Heart left ventricle (tissue), 16 donors: Measurements from ENCODE around the gene NR2F1-AS1. TPM values are rescaled to one million over a fixed set of nuclear protein-coding genes. Genes with fewer than 3 reads are reported as not detected.

Experiments
- ATAC-seq, 4 donors: fragments of 200-7000 bp; cut with Tn5 transposase; one replicate each; pipeline ENCODE4 v1.9.1; 2020 to 2022; ENCODE audit warnings: moderate library complexity in 4 of 4, mild to moderate bottlenecking in 3 of 4, moderate number of reproducible peaks in 1 of 4
- DNase-seq, 5 donors: peaks; one replicate each; pipeline ENCODE4 v3.0.0-alpha.2; 2020
- H3K27ac ChIP-seq, 12 donors: fragments of 200-600 bp; sonication (generic) in 4 of 12; one replicate each; pipeline versions ENCODE4 v1.5.0 to v1.8.0; 2016 to 2022; ENCODE audit warnings: mild to moderate bottlenecking in 2 of 12
- H3K27me3 ChIP-seq, 9 donors: fragments of 200-600 bp; sonication (generic) in 2 of 9; one replicate each; pipeline versions ENCODE4 v1.5.1 to v1.8.0; 2016 to 2022; ENCODE audit warnings: mild to moderate bottlenecking in 3 of 9
- H3K36me3 ChIP-seq, 9 donors: fragments of 200-600 bp; sonication (generic) in 2 of 9; one replicate each; pipeline versions ENCODE4 v1.5.0 to v1.8.0; 2018 to 2022; ENCODE audit warnings: mild to moderate bottlenecking in 2 of 9
- H3K4me1 ChIP-seq, 12 donors: fragments of 200-600 bp; sonication (generic) in 4 of 12; one replicate each; pipeline versions ENCODE4 v1.5.0 to v1.8.0; 2016 to 2022; ENCODE audit warnings: mild to moderate bottlenecking in 3 of 12
- H3K4me3 ChIP-seq, 12 donors: fragments of 200-600 bp; sonication (generic) in 4 of 12; one replicate each; pipeline versions ENCODE4 v1.5.0 to v1.8.0; 2017 to 2022; ENCODE audit warnings: mild to moderate bottlenecking in 9 of 12, moderate library complexity in 4 of 12
- H3K9me3 ChIP-seq, 12 donors: fragments of 200-600 bp; sonication (generic) in 4 of 12; one replicate each; pipeline versions ENCODE4 v1.5.0 to v1.8.0; 2016 to 2022; ENCODE audit warnings: mild to moderate bottlenecking in 1 of 12
- CTCF ChIP-seq, 12 donors: fragments of 200-600 bp; sonication (generic) in 4 of 12; IDR thresholded peaks; one replicate each; pipeline versions ENCODE4 v1.5.0 to v1.8.0; 2018 to 2022; ENCODE audit warnings: antibody characterized with exemption in 12 of 12, mild to moderate bottlenecking in 5 of 12
- POLR2A ChIP-seq, 2 donors: fragments of 450-650 bp; IDR thresholded peaks; one replicate each; pipeline ENCODE4 v1.6.1; 2017; ENCODE audit warnings: antibody characterized with exemption in 2 of 2, mild to moderate bottlenecking in 2 of 2, moderate library complexity in 2 of 2
- WGBS, 4 donors: extraction: QIAGEN DNeasy Blood & Tissue Kit in 2 of 4; methylation state at CpG; one replicate each; pipeline versions ENCODE4 v1.1.5 to v1.1.7; 2013 to 2018; 5-methylcytosine and 5-hydroxymethylcytosine counted together
- intact Hi-C, 10 donors: fragments of 100-400 bp; cut with DNase I; formaldehyde crosslinking; loops; one replicate each; pipeline versions ENCODE4 v1.11.1 to v1.14.2; 2022
- polyA plus RNA-seq, 2 donors: library from polyadenylated mRNA; stranded (reverse); fragments of 200-250 nt; gene quantifications; one replicate each; pipeline ENCODE4 v1.2.3, GENCODE V29; 2013
- total RNA-seq, 9 donors: library from RNA; depleted of rRNA in 2 of 9; stranded (reverse); fragments of >200 nt in 2 of 9; fragmentation: NEBNext Ultra II Directional in 3 of 9; extraction: Animal tissue kit (Norgen Biotek cat#: 25700) in 3 of 9; gene quantifications; one replicate each; pipeline versions ENCODE4 v1.1.0 to v1.2.4, GENCODE V29; 2016 to 2023
- donor health status: ischemic (EF 13 %, LVEDD 7.1; RV severe dilation, severe dysfunction).
- donor health status: healthy with polysubstance abuse.
- donor health status: DM: no; HTN: yes; CAD: no.
- donor health status: DM: no; HTN: no; CAD: no.
- donor health status: ischemic (EF 25% LVEDD 6.9; RV normal size, moderate dysfunction).
- donor health status: ischemic (EF 25% LVEDD 5.7; RV mildly dilated, moderate dysfunction).
- donor health status: healthy.
- donor health status: DM: yes; HTN: yes; CAD: no.
- donor health status: ischemic (EF 35%, LVEDD 5.7; RV mildly dilated, moderate dysfunction).
- donor health status: nonischemic (EF 11% LVEDD 7.7; RV severe dilation, severe dysfunction).
- donor health status: DM: yes; HTN: yes; CAD: no.
- donor health status: PGD.
- donor health status: ischemic (EF 29% LVEDD 5.4; RV normal size, mild dysfunction).
- donor health status: nonischemic (EF 23%, LVEDD 6.1; RV moderate dilation, normal function).

NR2F1-AS1 gene
- total and polyA plus RNA-seq, 11 donors = 0.17 to 4.5 (median 0.67) TPM; not detected in 3

DNA sequence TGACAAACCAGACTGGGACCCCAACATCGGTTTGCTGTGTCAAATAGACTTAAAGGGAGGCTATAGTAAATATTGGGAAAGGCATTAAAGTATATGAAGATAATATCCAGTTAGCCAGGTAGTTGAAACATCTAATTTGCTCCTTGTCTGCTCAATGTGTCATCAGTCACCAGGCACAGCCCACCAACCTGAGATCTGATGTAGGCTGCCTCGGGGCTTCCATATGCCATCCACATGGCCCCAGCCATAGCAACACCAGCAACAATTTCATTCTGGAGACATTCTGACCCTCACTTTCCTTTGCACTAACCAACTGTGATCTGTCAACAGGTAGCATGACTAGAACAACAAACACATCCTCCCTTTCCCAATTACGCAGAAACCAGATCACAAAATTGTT lies 196.0 kb downstream of the NR2F1-AS1 start:
- no peaks in the 10 kb centered on the region for H3K36me3 ChIP-seq
- no peaks in the 10 kb centered on the region for H3K27me3 ChIP-seq
- no peaks in the 10 kb centered on the region for H3K4me1 ChIP-seq
- WGBS, 4 donors = 84 to 89% (median 87%) methylated on average over 3 of the region's 3 CpGs
- H3K27ac ChIP-seq = no peak overlapping the region
- no peak for TF ChIP-seq POLR2A (IDR thresholded peaks at IDR 0.05)
- TF ChIP-seq CTCF (IDR thresholded peaks at IDR 0.05) = no peak
- ATAC-seq = no peak
- no peaks in the 10 kb centered on the region for H3K9me3 ChIP-seq
- no peak for DNase-seq
- no peak overlapping the region for H3K4me3 ChIP-seq
- intact Hi-C loops = no loop called here

GRCh38 chr5:93384026-93384425 lies 197.0 kb downstream of the NR2F1-AS1 start:
- intact Hi-C loops = no loop called here
- DNase-seq (no peak), ATAC-seq (no peak)
- TF ChIP-seq POLR2A (IDR thresholded peaks at IDR 0.05) (no peak), CTCF (IDR thresholded peaks at IDR 0.05) (no peak)
- no peak overlapping the region for H3K4me3 ChIP-seq
- no peaks in the 10 kb centered on the region for H3K27me3 ChIP-seq
- no peaks in the 10 kb centered on the region for H3K36me3 ChIP-seq
- 86 to 90% (median 88%) methylated on average over 4 of the region's 4 CpGs for WGBS, 4 donors
- H3K27ac ChIP-seq = no peak overlapping the region
- H3K4me1 ChIP-seq = no peaks in the 10 kb centered on the region
- H3K9me3 ChIP-seq = no peaks in the 10 kb centered on the region

DNA sequence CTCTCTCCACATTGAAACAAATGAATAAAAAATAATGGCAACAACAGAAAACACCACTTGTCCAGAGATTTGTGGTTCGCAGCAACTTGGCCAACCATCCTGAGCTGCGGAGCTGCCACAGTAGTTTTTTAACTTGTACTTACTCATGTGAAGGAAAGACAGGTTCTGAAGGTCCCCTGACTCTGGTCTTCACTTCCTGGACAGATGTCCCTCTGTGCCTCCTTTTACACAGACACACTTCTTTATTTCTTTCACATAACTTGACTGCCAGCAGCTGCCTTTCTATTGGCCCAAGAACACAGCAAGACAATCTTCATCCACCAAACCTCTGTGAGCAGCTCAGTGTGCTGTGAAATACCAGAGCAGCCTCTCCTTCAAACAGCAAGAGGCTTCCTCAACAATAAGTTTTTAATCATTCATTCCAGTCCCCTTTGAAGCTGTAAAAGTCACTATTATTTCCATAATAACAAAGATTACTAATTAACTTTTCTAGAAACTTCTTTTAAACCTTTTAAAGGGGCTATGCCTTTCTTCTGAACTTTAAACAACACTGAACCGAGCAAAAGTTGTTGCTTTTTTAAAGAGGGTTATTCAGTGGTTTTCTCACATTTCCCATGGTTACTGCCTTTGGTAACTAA lies 198.7 kb downstream of the NR2F1-AS1 start:
- DNase-seq (no peak), ATAC-seq (no peak)
- TF ChIP-seq POLR2A (IDR thresholded peaks at IDR 0.05) (no peak), CTCF (IDR thresholded peaks at IDR 0.05) (no peak)
- Histone ChIP-seq H3K36me3 (no peaks in the 10 kb centered on the region), H3K4me1 (no peaks in the 10 kb centered on the region), H3K27me3 (no peaks in the 10 kb centered on the region), H3K4me3 (no peak overlapping the region), H3K27ac (no peak overlapping the region), H3K9me3 (no peaks in the 10 kb centered on the region)
- 64 to 76% (median 74%) methylated on average over 3 of the region's 3 CpGs for WGBS, 4 donors
- intact Hi-C loops = no loop called here

DNA sequence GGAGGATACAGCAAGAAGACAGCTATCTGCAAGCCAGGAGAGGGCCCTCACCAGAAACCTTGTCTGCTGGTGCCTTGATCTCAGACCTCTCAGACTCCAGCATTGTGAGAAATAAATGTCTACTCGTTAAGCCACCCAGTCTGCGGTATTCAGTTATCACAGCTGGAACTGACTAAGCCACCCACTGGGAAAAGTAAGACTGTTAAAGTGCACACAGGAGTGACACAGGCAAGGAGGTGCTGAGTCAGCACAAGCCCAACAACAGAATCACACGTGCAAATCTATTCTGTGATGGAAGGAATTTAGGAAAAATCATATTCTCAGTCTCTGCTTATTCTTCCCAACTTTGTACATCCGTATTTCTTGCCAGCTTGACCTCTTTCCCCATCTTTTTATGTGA lies 200.0 kb downstream of the NR2F1-AS1 start:
- no peak for TF ChIP-seq POLR2A (IDR thresholded peaks at IDR 0.05)
- TF ChIP-seq CTCF (IDR thresholded peaks at IDR 0.05) = no peak
- no peak overlapping the region for H3K4me3 ChIP-seq
- intact Hi-C loops = no loop called here
- WGBS, 4 donors = 74 to 82% (median 79%) methylated on average over 4 of the region's 4 CpGs
- H3K27ac ChIP-seq = no peak overlapping the region
- H3K27me3 ChIP-seq = no peaks in the 10 kb centered on the region
- no peaks in the 10 kb centered on the region for H3K36me3 ChIP-seq
- peaks cover 0 to 3% (median 0%) of the 10 kb centered on the region in 12 donors for H3K9me3 ChIP-seq
- no peaks in the 10 kb centered on the region for H3K4me1 ChIP-seq
- DNase-seq = no peak
- no peak for ATAC-seq
